ENCODE data around the gene IFNL1. TPM values are rescaled to one million over a fixed set of nuclear protein-coding genes. Genes with fewer than 3 reads are reported as not detected.

The IFNL1 gene
- total and polyA plus RNA-seq, 9 donors, result not detected

DNA sequence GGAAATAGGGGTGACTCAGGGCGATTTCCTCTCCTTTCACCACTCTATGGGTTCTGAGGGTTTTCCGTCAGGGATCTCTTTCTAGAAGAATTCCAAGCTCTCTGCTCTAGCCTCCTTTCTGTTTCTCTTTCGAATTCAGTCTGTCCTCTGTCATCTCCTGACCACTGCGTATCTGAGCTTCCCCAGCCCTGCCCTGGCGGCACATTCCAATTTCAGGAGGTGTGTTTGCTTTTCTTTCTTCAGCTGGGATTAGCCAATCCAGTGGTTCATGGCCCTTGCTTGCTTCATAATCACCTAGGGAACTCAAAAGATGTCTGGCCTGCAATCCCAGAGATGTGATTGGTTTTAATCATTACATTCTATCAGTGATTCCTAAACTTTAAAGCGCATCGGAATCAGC, 18.6 kb upstream of the IFNL1 start:
- DNase-seq, result no peak
- no peak overlapping the region for H3K4me3 ChIP-seq
- H3K4me1 ChIP-seq (ENCODE audit: insufficient read depth), result no peaks in the 10 kb centered on the region
- peaks cover 0 to 3% of the 10 kb centered on the region in 2 donors for H3K9me3 ChIP-seq
- intact Hi-C loops (cut with DNase I), result no loop called here
- no peak overlapping the region for H3K27ac ChIP-seq
- no peaks in the 10 kb centered on the region for H3K36me3 ChIP-seq
- TF ChIP-seq POLR2A (IDR thresholded peaks at IDR 0.05) (no peak), EP300 (IDR thresholded peaks at IDR 0.05) (no peak)
- TF ChIP-seq, protein P1, sequence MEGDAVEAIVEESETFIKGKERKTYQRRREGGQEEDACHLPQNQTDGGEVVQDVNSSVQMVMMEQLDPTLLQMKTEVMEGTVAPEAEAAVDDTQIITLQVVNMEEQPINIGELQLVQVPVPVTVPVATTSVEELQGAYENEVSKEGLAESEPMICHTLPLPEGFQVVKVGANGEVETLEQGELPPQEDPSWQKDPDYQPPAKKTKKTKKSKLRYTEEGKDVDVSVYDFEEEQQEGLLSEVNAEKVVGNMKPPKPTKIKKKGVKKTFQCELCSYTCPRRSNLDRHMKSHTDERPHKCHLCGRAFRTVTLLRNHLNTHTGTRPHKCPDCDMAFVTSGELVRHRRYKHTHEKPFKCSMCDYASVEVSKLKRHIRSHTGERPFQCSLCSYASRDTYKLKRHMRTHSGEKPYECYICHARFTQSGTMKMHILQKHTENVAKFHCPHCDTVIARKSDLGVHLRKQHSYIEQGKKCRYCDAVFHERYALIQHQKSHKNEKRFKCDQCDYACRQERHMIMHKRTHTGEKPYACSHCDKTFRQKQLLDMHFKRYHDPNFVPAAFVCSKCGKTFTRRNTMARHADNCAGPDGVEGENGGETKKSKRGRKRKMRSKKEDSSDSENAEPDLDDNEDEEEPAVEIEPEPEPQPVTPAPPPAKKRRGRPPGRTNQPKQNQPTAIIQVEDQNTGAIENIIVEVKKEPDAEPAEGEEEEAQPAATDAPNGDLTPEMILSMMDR (IDR thresholded peaks at IDR 0.05), result no peak
- no peaks in the 10 kb centered on the region for H3K27me3 ChIP-seq
- 69 to 77% (median 75%) methylated on average over 7 of the region's 7 CpGs for WGBS, 3 donors

DNA sequence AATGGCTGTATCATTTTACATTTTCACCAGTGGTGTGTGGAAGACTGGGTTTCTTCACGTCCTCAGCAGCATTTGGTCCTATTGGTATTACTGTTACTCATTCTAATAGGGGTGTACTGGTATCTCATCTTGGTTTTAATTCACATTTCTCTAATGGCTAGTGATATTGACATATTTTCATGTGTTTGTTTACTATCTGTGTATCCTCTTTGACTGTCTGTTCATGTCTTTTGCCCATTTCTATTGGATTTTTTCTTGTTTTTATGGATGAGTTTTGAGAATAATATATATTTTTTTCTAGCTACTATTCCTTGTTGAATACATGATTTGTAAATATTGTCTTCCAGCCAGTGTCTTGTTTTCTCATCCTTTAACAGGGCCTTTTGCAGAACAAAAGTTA, 14.2 kb upstream of the IFNL1 start:
- no peak for DNase-seq
- H3K4me1 ChIP-seq (ENCODE audit: insufficient read depth), result no peaks in the 10 kb centered on the region
- intact Hi-C loops (cut with DNase I), result no loop called here
- WGBS, 3 donors, result 47 to 68% (median 59%) methylated on average over 1 of the region's 1 CpG
- H3K9me3 ChIP-seq, result peaks cover 0 to 6% of the 10 kb centered on the region in 2 donors
- H3K4me3 ChIP-seq, result no peak overlapping the region
- TF ChIP-seq EP300 (IDR thresholded peaks at IDR 0.05), result no peak
- H3K27ac ChIP-seq, result no peak overlapping the region
- no peaks in the 10 kb centered on the region for H3K36me3 ChIP-seq
- no peaks in the 10 kb centered on the region for H3K27me3 ChIP-seq

DNA sequence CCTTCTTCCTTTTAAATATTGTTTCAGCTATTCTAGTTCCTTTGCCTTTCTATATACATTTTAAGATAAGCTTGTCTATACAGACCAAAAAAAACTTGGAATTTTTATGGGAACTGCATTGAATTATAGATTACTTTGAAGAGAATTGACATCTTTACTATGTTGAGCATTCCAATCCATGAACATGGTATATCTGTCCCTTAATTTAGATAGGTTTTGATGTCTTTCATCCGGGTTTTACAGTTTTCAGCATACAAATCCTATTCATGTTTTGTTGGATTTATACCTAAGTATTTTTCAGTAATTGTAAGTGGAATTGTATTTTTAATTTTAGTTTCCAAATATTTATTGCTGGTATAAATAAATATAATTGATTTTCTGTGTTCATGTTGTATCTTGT, 12.2 kb upstream of the IFNL1 start:
- DNase-seq, result no peak
- Histone ChIP-seq H3K9me3 (peaks cover 0 to 6% of the 10 kb centered on the region in 2 donors), H3K27ac (no peak overlapping the region), H3K4me3 (no peak overlapping the region), H3K4me1 (ENCODE audit: insufficient read depth) (no peaks in the 10 kb centered on the region), H3K36me3 (no peaks in the 10 kb centered on the region), H3K27me3 (no peaks in the 10 kb centered on the region)
- TF ChIP-seq POLR2A (IDR thresholded peaks at IDR 0.05) (no peak), EP300 (IDR thresholded peaks at IDR 0.05) (no peak)
- TF ChIP-seq, protein P1 (IDR thresholded peaks at IDR 0.05), result no peak
- WGBS, 3 donors, result 73 to 95% (median 80%) methylated on average over 1 of the region's 1 CpG
- intact Hi-C loops (cut with DNase I), result no loop called here

DNA sequence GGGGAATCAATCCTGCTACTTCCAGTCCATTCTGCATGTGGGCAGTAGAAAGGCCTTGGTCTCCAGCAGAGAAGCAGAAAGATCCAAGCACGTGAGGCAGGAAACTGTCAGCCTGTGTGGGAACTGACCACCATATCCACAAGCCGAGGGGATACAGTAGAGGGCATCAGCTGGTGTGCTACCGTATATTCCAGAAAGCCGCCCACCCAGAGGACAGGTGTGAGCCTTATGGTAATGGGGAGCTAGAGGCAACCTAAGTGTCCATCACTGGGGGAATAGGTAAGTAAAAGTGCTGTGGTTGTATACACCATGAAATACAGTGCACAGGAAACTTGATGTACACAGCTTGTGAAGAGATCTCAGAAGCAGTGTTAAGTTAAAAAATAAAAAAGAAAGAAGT, 2.8 kb upstream of the IFNL1 start:
- H3K36me3 ChIP-seq, result no peaks in the 10 kb centered on the region
- no peak overlapping the region for H3K27ac ChIP-seq
- WGBS, 3 donors, result 36 to 48% (median 44%) methylated on average over 4 of the region's 4 CpGs
- TF ChIP-seq EP300 (IDR thresholded peaks at IDR 0.05), result no peak
- no peak for TF ChIP-seq POLR2A (IDR thresholded peaks at IDR 0.05)
- H3K4me1 ChIP-seq (ENCODE audit: insufficient read depth), result no peaks in the 10 kb centered on the region
- H3K27me3 ChIP-seq, result no peaks in the 10 kb centered on the region
- DNase-seq, result no peak
- intact Hi-C loops (cut with DNase I), result no loop called here
- H3K4me3 ChIP-seq, result no peak overlapping the region
- no peaks in the 10 kb centered on the region for H3K9me3 ChIP-seq

DNA sequence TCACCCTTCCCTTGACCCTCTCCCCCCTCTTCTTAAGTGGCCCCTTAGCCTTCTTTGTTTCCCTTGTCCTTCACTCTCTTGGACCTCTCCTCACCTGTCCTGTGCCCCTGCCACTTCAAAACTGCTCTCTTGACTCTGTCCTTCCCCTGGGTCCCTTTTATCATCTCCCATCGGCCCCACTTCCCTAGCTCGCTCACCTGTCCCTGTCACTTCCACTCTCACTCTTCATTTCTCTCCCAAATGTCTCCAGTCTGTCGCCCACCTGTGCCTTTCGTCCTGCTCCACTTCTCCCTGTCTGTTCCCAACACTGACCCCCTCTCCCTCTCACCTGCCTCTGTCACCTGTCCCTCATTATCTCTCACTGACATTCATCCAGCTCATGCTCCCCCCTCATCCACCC, 699 bp downstream of the IFNL1 start:
- DNase-seq, result no peak
- Histone ChIP-seq H3K4me3 (no peak overlapping the region), H3K4me1 (ENCODE audit: insufficient read depth) (no peaks in the 10 kb centered on the region), H3K27me3 (no peaks in the 10 kb centered on the region), H3K36me3 (no peaks in the 10 kb centered on the region), H3K9me3 (no peaks in the 10 kb centered on the region), H3K27ac (no peak overlapping the region)
- intact Hi-C loops (cut with DNase I), result no loop called here
- 88 to 89% (median 89%) methylated on average over 4 of the region's 4 CpGs for WGBS, 3 donors
- TF ChIP-seq POLR2A (IDR thresholded peaks at IDR 0.05) (no peak), EP300 (IDR thresholded peaks at IDR 0.05) (no peak)
- TF ChIP-seq, protein P1 (IDR thresholded peaks at IDR 0.05), result no peak

Data from ovary (tissue), 9 donors.